Fibroblast of pulmonary artery (primary cell): ENCODE results near the gene BLVRA.

Experiments used
- DNase-seq: peaks from one replicate; pipeline ENCODE4 v3.0.0-alpha.2; 2010; ENCODE audit warnings: low read depth
- H3K4me3 ChIP-seq: replicated peaks from 2 replicates; pipeline ENCODE4 v1.5.1; 2011; ENCODE audit warnings: low read depth, mild to moderate bottlenecking, control low read depth, low read length, moderate library complexity
- TF ChIP-seq, protein P1 (sequence below): IDR thresholded peaks from 2 replicates; pipeline ENCODE4 v1.5.1; 2011; ENCODE audit warnings: mild to moderate bottlenecking, control low read depth, low read length, inconsistent platforms; ENCODE audit errors: missing control alignments

Gene BLVRA

DNA sequence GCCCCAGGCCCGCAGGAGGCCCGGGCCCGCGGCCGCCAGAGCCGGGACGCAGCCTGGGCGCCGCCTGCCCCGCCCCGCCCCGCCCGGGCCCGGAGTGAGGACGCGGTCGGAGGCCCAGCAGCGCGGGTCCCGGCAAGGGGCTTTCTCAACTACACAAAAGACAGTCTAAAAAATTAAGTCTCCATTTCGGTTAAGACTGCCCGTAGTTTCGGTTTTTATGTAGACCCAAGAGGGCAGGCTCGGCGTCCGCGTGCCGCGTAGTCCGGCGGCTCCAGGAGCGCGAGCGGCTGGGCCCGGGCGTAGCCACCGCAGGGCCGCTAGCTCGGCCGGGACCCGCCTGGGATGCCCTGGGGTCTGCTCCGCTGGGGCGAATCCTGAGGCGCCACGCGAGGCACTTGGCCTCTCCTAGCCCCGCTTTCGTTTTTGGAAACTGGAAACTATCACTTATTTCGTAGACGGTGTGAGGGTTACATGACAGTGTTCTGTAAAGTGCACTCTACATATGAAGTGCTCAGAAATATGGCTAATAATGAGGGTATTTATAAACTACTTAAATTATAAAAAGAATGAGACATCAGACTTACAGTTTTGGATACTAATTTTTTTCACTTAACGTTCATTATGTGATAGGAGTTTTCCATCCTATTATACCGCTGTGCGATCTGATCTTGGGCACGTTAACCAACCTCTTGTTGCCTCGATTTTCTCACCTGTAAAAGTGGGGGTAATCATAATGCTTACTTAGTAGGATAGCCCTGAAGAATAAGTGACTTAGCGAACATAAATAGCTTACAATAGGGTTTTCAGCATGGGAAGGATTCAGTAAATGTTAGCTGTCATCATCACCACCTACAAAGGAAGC, 573 bp downstream of the BLVRA start:
- TF ChIP-seq, protein P1, sequence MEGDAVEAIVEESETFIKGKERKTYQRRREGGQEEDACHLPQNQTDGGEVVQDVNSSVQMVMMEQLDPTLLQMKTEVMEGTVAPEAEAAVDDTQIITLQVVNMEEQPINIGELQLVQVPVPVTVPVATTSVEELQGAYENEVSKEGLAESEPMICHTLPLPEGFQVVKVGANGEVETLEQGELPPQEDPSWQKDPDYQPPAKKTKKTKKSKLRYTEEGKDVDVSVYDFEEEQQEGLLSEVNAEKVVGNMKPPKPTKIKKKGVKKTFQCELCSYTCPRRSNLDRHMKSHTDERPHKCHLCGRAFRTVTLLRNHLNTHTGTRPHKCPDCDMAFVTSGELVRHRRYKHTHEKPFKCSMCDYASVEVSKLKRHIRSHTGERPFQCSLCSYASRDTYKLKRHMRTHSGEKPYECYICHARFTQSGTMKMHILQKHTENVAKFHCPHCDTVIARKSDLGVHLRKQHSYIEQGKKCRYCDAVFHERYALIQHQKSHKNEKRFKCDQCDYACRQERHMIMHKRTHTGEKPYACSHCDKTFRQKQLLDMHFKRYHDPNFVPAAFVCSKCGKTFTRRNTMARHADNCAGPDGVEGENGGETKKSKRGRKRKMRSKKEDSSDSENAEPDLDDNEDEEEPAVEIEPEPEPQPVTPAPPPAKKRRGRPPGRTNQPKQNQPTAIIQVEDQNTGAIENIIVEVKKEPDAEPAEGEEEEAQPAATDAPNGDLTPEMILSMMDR = no peak
- peak overlapping the region; percentile 68 for H3K4me3 ChIP-seq
- peak; percentile 38 for DNase-seq

DNA sequence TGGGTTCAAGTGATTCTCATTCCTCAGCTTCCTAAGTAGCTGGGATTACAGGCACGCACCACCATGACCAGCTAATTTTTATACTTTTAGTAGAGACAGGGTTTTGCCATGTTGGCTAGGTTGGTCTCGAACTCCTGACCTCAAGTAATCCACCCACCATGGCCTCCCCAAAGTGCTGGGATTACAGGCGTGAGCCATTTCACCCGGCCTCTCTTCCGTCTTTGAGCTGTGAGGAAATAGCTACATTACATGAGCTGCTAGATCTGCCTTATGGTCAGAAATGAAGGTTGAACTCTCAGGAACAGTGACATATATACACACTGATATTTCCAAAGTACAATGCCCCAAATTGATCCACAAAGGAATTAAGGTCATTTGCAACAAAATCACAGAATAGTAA, 2.4 kb downstream of the BLVRA start:
- no peak for DNase-seq
- TF ChIP-seq, protein P1 = no peak
- H3K4me3 ChIP-seq = no peak overlapping the region

DNA sequence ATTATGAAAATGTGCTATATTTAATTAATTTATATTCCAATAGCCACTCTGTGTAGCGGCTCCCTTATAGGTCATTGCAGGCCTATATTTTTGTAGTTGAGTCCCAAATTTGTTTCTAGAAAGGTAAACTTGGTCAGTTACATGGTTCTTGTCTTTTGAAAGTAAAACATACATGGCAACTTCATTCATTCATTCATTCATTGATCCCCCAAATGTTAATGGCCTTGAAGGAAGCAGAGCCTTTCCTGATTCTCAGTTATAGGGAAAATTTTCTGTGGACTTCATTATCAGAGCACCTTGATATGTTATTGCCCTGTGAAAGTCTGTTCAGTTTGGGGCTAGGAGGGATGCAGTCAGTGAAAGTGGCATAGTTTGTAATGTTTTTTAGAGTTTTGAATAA, 2.9 kb downstream of the BLVRA start:
- no peak for DNase-seq
- H3K4me3 ChIP-seq = no peak overlapping the region
- TF ChIP-seq, protein P1 = no peak

DNA sequence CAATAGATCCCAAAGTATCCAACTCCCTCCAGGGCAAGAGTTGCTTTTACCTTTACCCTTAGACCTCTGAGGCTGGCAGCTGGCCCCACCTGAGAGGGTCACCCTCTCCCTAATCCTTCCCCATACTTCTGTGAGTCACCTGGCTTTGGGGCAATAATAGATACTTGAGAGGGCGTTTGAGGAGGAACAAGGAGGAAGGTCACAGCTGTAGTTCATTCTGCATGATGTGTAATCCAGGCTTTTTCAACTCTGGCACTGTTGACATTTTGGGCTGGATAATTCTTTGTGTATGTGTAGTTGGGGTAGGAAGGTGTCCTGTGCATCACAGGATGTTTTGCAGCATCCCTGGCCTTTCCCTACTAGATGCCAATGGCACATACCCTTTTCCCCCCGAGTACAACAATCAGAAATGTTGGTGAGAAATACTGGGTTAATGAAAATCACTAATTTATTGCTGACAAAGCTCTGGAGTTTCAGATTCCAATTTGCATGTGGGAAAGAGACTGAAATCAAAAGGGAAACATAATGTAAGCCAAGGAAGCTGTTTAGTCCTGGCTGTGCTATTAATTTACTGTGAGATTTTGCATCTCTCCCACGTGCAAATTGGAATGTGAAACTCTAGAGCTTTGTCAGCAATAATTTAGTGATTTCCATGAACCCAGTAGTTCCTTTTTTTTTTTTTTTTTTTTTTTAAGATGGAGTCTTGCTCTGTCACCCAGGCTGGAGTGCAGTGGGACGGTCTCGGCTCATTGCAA, 3.6 kb downstream of the BLVRA start:
- no peak overlapping the region for H3K4me3 ChIP-seq
- TF ChIP-seq, protein P1 = no peak
- no peak for DNase-seq

DNA sequence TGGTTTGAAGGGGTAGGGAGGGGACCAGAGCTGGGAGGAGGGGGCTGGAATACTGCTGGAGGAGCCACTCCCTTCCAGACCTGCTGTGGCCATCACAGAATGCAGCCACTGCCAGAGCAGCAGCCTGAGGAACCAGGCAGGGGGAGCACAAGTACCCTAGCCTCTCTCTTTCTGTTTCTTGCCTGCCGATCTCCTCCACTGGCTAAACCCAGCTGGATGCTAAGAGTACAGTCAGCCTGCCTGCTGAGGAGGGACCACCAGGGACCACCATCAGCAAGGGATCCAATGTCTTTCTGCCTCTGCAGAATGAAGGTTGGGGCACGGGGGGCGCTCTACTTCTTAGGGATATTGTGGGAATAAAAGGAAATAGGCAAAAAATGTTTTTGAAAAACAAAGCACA, 4.7 kb downstream of the BLVRA start:
- DNase-seq = no peak
- no peak overlapping the region for H3K4me3 ChIP-seq
- TF ChIP-seq, protein P1 = no peak

DNA sequence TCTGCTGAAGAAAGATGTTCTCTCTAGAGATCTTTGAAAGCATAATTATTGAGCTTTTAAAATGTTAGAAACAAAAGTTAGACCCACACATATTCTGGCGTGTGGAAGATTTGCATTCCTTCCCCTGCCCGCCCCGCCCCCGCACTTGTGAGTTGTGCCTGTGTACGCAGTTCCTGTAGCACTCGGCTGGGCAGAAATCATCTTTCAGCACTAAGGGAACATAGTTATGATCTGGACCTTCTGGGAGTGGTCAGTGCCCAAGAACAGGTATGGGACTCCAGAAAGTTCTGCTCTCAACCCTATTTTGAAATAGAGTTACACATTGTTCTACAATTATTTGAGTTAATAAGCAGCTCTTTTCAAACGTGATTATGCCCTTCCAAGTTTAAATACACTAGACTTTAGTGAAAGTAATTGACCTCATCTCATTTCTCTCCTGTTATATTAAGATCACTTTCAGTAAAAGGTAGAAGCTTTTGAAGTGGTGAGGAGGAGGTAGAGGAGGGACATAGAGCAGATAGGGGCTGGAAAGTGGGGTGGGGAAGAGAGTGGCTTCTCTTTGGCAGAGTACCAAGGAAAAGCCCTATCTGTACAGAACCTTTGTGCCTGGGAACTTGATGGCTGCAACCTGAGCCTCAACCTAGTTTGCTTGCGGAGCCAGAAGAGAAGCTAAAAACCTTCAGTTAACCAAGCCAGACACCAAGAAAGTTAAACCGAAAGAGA, 5.7 kb downstream of the BLVRA start:
- H3K4me3 ChIP-seq = no peak overlapping the region
- DNase-seq = peak; percentile 53
- TF ChIP-seq, protein P1 = no peak
